Subcutaneous abdominal adipose tissue (tissue), 5 donors: ENCODE measurements around the gene RASGRP2.
A peak's percentile ranks its signal among the peaks of the same experiment; 100 is the strongest.
"Not testable (repeated sequence)": the region's sequence is repeated elsewhere in the genome, so short reads cannot be mapped to it uniquely, and the experiment has no call there.

Experiments
- H3K27ac ChIP-seq: one replicate; pipeline ENCODE4 v1.7.0; 2013; ENCODE audit warnings: low read depth, mild to moderate bottlenecking, inconsistent platforms, low read length, moderate library complexity
- H3K27me3 ChIP-seq, 5 donors: one replicate each; pipeline ENCODE4 v1.7.0; 2013; ENCODE audit warnings: low read length in 5 of 5, inconsistent platforms in 1 of 5; ENCODE audit not compliant: control insufficient read depth in 5 of 5, insufficient read depth in 4 of 5
- H3K36me3 ChIP-seq, 5 donors: one replicate each; pipeline ENCODE4 v1.7.0; 2013; ENCODE audit warnings: low read length in 5 of 5; ENCODE audit not compliant: control insufficient read depth in 5 of 5, insufficient read depth in 5 of 5
- H3K4me1 ChIP-seq, 5 donors: one replicate each; pipeline ENCODE4 v1.7.0; 2013; ENCODE audit warnings: low read length in 5 of 5, mild to moderate bottlenecking in 3 of 5, moderate library complexity in 1 of 5; ENCODE audit not compliant: control insufficient read depth in 5 of 5, insufficient read depth in 5 of 5
- H3K4me3 ChIP-seq, 5 donors: one replicate each; pipeline ENCODE4 v1.7.0; 2013; ENCODE audit warnings: low read length in 5 of 5, low read depth in 1 of 5
- H3K9ac ChIP-seq, 5 donors: one replicate each; pipeline ENCODE4 v1.7.0; 2013; ENCODE audit warnings: low read length in 5 of 5, mild to moderate bottlenecking in 4 of 5, moderate library complexity in 3 of 5
- H3K9me3 ChIP-seq, 5 donors: one replicate each; pipeline ENCODE4 v1.7.0; 2013; ENCODE audit warnings: low read length in 5 of 5; ENCODE audit not compliant: control insufficient read depth in 5 of 5
- donor health status: healthy.
- donor health status: healthy.
- donor health status: healthy.
- donor health status: healthy.
- donor health status: healthy.

The RASGRP2 gene

GRCh38 chr11:64713016-64713707 is 30.8 kb downstream of the RASGRP2 start:
- Histone ChIP-seq H3K4me3 (peak overlapping the region in 1 of 5 donors; percentile 37), H3K27me3 (peaks cover 61 to 85% (median 76%) of the 10 kb centered on the region in 5 donors), H3K27ac (no peak overlapping the region), H3K9me3 (peaks cover 0 to 3% (median 0%) of the 10 kb centered on the region in 5 donors), H3K4me1 (peaks cover 0 to 20% (median 0%) of the 10 kb centered on the region in 5 donors), H3K36me3 (no peaks in the 10 kb centered on the region), H3K9ac (no peak overlapping the region)

DNA sequence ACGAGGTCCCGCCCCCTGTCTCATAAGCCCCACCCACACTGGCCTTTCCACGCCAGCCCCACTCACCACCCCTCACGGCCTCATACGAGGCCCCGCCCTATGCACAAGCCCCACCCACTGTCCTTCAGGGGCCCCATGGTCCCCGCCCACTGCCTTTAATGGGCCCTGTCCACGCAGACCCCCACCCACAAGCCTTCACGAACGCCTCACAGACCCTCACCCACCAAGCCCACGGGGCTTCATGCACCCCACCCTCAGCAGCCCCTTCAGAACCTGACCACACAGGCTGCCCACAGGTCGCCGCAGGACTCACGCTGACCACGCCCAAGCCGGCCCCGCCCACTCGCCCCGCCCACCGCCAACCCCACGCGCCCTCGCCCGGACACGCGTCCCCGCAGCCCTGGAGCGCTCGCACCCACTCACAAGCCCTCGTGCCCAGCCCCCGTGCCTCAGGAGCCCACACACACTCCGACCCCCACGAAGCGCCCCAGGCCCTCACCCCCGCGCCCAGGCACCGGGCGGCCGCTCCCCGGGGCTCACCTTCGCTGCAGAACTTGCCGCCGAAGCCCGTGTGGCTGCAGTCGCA is 31.4 kb downstream of the RASGRP2 start:
- Histone ChIP-seq H3K4me3 (no peak overlapping the region), H3K9ac (no peak overlapping the region), H3K4me1 (peaks cover 0 to 20% (median 0%) of the 10 kb centered on the region in 5 donors), H3K27me3 (peaks cover 56 to 82% (median 73%) of the 10 kb centered on the region in 5 donors), H3K36me3 (no peaks in the 10 kb centered on the region), H3K9me3 (peaks cover 0 to 3% (median 0%) of the 10 kb centered on the region in 5 donors), H3K27ac (no peak overlapping the region)

- H3K9me3 ChIP-seq = peaks cover 0 to 3% (median 0%) of the 10 kb centered on the region in 5 donors
- no peak overlapping the region for H3K4me3 ChIP-seq
- no peaks in the 10 kb centered on the region for H3K36me3 ChIP-seq
- H3K4me1 ChIP-seq = peaks cover 0 to 20% (median 0%) of the 10 kb centered on the region in 5 donors
- peaks cover 53 to 76% (median 71%) of the 10 kb centered on the region in 5 donors for H3K27me3 ChIP-seq
- no peak overlapping the region for H3K27ac ChIP-seq
- no peak overlapping the region for H3K9ac ChIP-seq
These were observed 32.0 kb downstream of the RASGRP2 start for GRCh38 chr11:64711956-64712362.

GRCh38 chr11:64711138-64711955 is 32.6 kb downstream of the RASGRP2 start:
- H3K36me3 ChIP-seq = no peaks in the 10 kb centered on the region
- peaks cover 0 to 20% (median 0%) of the 10 kb centered on the region in 5 donors for H3K4me1 ChIP-seq
- no peak overlapping the region for H3K4me3 ChIP-seq
- H3K9me3 ChIP-seq = peaks cover 0 to 3% (median 0%) of the 10 kb centered on the region in 5 donors
- H3K27ac ChIP-seq = no peak overlapping the region
- H3K9ac ChIP-seq = no peak overlapping the region
- peaks cover 51 to 70% (median 65%) of the 10 kb centered on the region in 5 donors for H3K27me3 ChIP-seq

DNA sequence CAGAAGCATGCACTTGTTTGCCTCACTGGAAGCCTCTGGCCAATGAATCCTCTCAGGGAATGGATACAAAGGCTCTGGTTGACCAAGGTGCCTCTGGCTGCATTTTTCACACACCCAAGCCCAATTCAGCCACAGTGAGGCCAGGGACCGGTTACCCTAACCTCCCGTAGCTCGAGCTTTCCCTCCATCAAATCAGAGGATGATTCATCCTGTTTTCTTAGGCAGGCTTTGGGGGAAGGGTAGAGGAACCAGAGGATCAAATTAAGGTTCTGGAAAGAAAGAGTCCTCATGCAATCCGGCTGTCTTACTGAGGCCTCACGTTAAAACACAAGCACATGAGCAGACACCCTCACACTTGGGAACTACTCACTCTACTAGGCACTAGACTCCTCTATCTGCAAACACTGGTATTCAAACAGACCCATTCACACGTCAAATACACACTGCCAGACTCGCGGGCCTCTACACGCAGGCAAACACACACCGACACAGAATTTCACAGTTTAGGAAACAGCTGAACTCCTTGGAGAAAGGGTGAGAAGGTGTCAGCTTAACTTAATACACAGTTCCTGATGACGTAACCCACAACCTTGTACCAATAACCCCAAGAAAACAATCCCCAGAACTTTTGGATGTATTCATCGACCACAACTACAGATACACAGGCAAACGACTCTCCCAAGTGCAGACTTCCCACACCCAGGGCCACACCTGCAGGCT is 33.4 kb downstream of the RASGRP2 start:
- Histone ChIP-seq H3K4me3 (no peak overlapping the region), H3K27me3 (peaks cover 45 to 65% (median 59%) of the 10 kb centered on the region in 5 donors), H3K4me1 (peaks cover 0 to 20% (median 0%) of the 10 kb centered on the region in 5 donors), H3K27ac (no peak overlapping the region), H3K36me3 (no peaks in the 10 kb centered on the region), H3K9ac (no peak overlapping the region), H3K9me3 (peaks cover 0 to 3% (median 0%) of the 10 kb centered on the region in 5 donors)

DNA sequence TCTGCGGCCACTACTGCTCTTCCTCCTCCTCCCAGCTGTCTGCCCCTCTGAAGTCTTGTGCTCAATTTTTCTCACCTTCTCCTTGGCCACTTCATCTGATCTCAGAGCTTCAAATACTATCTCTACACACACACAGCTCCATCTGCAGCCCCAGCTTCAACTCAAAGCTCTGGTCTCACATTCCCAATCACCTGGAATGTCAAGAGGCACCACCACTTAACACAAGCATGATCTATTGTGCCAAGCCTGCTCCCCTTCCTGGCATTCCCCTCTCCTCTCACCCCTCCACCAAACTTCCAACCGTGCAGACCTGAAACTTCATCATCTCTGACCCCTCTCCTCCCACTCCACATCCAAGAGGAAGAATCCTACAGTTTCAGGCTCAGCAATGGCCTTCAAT is 38.4 kb downstream of the RASGRP2 start:
- H3K9me3 ChIP-seq = no peaks in the 10 kb centered on the region
- H3K9ac ChIP-seq = no peak overlapping the region
- H3K27me3 ChIP-seq = peaks cover 9 to 32% (median 22%) of the 10 kb centered on the region in 5 donors
- H3K4me3 ChIP-seq = no peak overlapping the region
- no peaks in the 10 kb centered on the region for H3K4me1 ChIP-seq
- no peak overlapping the region for H3K27ac ChIP-seq
- H3K36me3 ChIP-seq = no peaks in the 10 kb centered on the region

DNA sequence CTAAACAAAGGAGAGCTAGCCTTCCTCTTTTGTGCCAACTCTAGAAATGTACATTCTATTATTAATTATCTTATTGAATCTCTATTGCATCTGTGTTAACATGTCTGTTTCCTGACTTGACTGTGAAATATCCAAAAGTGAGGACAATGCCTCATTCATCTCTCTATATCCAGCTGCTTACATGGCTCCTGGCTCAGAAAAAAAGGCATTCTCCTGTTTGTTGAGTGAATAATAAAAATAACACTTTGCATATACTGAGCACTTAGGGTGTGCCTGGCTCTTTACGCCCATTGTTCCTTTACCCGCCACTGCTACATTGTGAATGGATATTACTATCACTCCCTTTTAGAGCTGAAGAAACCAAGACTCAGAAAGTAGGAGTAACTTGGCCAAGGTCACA is 40.9 kb downstream of the RASGRP2 start:
- Histone ChIP-seq H3K9ac (no peak overlapping the region), H3K4me1 (no peaks in the 10 kb centered on the region), H3K4me3 (no peak overlapping the region), H3K27me3 (peaks cover 3 to 17% (median 10%) of the 10 kb centered on the region in 5 donors), H3K9me3 (no peaks in the 10 kb centered on the region), H3K27ac (no peak overlapping the region), H3K36me3 (no peaks in the 10 kb centered on the region)

DNA sequence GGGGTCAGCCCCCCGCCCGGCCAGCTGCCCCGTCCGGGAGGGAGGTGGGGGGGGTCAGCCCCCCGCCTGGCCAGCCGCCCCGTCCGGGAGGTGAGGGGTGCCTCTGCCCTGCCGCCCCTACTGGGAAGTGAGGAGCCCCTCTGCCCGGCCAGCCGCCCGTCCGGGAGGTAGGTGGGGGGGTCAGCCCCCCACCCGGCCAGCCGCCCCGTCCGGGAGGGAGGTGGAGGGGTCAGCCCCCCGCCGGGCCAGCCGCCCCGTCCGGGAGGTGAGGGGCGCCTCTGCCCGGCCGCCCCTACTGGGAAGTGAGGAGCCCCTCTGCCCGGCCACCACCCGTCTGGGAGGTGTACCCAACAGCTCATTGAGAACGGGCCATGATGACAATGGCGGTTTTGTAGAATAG is 42.0 kb downstream of the RASGRP2 start:
- not testable (repeated sequence) for H3K27ac ChIP-seq, H3K4me3 ChIP-seq, H3K36me3 ChIP-seq, H3K9me3 ChIP-seq, H3K4me1 ChIP-seq, H3K9ac ChIP-seq
- H3K27me3 ChIP-seq = peaks cover 4 to 15% (median 5%) of the 10 kb centered on the region in 5 donors

DNA sequence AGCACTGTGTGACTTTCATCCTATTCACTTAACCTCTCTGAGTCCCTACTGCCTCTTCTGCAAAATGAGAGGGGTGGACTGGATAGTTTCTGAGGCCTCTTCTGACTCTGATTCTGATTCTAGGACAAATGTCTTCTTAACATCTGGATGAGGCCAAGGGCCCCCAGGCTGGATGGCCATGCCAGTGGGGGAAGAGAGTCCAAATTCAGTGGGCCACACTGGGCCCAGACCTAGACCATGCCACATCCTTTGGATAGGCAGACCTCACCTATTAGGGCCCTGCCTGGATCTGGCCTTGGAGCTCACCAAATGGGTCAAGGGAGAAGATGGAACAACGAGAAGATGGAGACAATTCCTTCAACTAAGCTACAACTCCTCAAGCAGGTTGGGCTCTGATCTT is 45.5 kb downstream of the RASGRP2 start:
- Histone ChIP-seq H3K27ac (no peak overlapping the region), H3K4me1 (no peaks in the 10 kb centered on the region), H3K27me3 (peaks cover 3 to 23% (median 18%) of the 10 kb centered on the region in 5 donors), H3K4me3 (no peak overlapping the region), H3K9ac (no peak overlapping the region), H3K9me3 (no peaks in the 10 kb centered on the region), H3K36me3 (no peaks in the 10 kb centered on the region)
